GM12872 (cell line): ENCODE measurements around the gene DVL2.

ENCODE experiments used
- TF ChIP-seq, protein P1 (sequence below): IDR thresholded peaks from 3 replicates; pipeline ENCODE4 v1.5.1; 2011; ENCODE audit warnings: low read depth, mild to moderate bottlenecking, low read length, moderate library complexity; ENCODE audit not compliant: insufficient read depth

DVL2 gene

DNA sequence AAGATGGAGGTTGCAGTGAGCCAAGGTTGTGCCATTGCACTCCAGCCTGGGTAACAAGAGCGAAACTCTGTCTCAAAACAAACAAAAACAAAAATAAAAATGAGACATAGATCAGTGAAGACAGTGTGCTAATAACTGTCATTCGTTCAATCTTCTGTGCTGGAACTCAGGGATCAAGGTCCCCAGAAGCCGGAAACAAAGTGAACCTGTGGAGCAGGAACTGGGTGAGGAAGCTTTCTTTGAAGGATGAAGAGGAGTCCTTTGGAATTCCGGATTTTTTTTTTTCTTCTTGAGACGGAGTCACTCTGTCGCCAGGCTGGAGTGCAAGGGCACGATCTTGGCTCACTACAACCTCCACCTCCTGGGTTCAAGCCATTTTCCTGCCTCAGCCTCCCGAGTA is 45.1 kb upstream of the DVL2 start:
- TF ChIP-seq, protein P1, sequence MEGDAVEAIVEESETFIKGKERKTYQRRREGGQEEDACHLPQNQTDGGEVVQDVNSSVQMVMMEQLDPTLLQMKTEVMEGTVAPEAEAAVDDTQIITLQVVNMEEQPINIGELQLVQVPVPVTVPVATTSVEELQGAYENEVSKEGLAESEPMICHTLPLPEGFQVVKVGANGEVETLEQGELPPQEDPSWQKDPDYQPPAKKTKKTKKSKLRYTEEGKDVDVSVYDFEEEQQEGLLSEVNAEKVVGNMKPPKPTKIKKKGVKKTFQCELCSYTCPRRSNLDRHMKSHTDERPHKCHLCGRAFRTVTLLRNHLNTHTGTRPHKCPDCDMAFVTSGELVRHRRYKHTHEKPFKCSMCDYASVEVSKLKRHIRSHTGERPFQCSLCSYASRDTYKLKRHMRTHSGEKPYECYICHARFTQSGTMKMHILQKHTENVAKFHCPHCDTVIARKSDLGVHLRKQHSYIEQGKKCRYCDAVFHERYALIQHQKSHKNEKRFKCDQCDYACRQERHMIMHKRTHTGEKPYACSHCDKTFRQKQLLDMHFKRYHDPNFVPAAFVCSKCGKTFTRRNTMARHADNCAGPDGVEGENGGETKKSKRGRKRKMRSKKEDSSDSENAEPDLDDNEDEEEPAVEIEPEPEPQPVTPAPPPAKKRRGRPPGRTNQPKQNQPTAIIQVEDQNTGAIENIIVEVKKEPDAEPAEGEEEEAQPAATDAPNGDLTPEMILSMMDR: no peak

DNA sequence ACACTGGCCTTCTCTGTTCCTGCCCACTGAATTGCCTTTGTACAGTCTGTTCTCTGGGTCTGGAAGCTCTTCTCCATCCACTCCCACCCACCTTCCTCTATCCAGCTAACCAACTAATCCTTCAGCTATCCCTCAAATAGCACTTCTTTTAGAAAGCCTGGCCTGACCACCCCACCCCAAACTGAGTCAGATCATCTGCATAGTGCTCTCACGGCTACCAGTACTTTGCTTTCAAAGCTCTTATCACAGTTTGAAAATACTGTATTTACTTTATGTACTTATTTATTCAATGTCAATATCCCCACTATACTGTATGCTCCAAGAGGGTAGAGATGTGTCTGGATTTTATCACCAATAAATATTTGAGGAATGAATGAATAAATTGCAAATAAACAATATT is 32.5 kb upstream of the DVL2 start:
- TF ChIP-seq, protein P1: no peak

DNA sequence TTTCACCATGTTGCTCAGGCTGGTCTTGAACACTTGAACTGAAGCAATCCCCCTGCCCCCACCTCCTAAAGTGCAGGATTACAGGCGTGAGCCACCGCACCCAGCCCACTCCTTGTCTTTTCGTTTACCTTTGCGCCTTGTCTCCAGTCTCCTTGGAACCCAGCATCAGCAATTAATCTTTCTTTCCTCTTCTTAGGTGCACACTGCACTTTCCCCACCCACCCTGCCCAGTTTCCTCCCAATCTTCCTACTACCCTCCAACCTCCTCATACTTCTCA is 29.4 kb upstream of the DVL2 start:
- TF ChIP-seq, protein P1: no peak

DNA sequence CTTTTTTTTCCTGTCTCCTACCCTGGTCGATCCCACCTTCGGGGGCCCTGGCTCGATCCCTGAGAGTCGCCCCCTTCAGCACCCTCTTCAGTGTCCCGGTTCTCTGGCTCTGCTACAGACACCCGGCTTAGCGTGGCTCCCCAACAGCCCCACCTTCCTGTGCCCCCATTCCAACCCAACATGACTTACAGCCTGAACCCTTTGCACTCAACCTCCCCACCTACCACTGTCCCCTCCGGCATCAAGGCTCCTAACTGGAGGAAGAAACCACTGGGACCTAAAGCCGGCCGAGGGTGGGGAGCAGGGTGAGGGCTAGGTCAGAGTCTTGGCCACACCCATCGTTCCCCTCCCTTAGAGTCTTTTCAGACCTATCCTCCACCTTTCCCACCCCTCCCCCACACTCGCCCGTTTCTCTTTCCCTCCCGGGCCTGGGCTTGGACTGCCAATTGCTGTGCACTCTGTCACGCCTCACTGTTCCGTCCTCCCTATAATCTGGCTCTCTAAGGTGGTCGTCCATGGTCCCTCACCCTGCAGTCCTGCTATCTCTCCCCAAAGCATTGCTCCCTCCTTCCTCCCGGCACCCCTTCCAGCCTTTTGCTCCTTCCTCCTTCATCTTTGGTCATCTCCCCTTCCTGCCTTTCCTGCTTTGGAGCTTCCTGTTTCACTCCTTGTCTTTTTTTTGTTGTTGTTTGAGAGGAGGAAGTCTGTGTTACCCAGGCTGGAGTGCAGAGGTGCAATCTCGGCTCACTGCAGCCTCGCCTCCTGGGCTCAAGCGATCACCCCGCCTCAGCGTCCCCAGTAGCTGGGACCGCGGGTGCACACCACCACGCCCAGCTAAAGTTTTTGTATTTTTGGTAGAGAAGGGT is 28.9 kb upstream of the DVL2 start:
- TF ChIP-seq, protein P1: no peak

DNA sequence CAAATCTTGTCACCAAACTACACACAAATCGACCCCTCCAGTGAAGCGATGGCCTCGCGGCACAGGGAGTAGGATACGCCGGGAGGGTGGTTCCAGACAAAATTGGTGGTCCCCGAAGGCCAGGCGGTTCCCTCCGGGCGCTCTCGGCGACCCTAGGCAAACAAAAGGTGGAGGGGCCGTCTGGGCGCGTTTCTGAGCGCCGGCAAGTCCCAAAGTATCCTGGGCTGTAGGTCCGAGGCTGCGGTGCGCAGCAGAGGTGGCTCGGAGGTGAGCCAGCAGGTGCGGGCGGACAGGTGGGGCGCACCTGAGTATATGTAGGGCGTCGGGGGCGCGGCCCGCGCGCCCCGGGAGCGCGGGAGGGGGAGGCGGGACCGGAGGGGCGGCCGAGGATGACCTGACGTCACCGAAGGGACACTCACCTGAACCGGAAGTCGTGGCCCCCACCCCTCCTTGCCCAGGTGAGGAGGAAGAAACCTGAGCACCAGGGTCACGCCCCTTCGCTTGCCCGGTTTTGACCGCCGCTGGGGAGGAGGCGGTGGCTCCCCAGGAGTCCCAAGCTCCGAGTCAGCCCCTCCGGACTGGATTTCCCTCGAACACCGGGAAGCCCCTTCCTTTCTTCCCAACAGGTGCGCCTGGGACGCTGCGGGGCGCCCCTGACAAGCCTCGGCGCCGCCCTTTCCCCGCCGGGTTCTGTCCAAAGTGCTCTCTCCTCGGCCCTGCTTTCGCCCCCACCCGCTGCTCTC is 28.0 kb upstream of the DVL2 start, which contains the start of gene CLDN7:
Gene CLDN7, minus strand, starts transcription at position 287 of the 743 bp plus-strand sequence. CDS start 435 bp downstream, outside the sequence.
- TF ChIP-seq, protein P1: no peak

DNA sequence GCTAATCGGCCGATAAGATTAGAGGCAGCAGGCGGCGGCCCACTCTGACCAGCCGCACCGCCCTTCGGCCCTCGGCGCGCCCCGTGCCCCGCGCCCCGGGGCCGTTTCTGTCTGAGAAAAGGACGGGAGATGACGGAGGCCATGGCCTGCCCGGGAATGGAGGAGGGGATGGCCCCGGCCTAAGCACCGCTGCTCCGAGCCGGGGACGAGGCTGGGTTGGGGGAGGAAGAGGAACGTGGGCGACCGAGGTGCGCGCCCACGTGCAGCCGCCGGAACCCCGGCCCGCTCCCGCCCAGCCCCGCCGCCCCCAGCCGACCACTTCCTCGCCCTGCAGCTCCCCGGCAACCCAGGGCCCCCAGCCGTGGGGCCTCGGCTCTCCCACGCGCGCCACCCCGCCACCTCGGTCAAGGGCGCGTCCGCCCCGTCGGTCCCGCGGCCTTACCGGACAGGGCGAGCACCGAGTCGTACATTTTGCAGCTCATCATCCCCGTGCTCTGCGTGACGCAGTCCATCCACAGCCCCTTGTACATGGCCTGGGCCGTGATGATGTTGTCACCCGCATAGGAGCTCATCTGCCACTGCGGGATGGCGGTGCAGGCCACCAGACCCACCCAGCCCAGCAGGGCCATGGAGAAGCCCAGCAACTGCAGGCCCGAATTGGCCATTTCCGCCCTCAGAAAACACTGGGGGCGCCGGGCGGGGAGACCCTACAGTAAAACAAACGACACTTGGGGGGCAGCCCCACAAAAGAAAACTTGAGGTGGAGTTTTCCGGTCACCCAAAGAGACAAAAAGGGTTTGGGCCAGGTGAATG is 27.3 kb upstream of the DVL2 start:
- TF ChIP-seq, protein P1: no peak
